ENCODE measurements around the gene TRIP4. TPM values are rescaled to one million over a fixed set of nuclear protein-coding genes. Genes with fewer than 3 reads are reported as not detected.
"Not testable (repeated sequence)": the region's sequence is repeated elsewhere in the genome, so short reads cannot be mapped to it uniquely, and the experiment has no call there.

TRIP4 gene
- total and polyA plus RNA-seq, 7 experiments from 2014 or later: 16.5 to 31.5 (median 26.4) TPM

- Mint-ChIP-seq H3K27ac (peak overlapping the region in 8 of 9 donors; percentile 1 to 99 (median 42)), H3K36me3 (peaks cover 4 to 9% (median 8%) of the 10 kb centered on the region in 5 donors), H3K27me3 (no peaks in the 10 kb centered on the region), H3K4me1 (peaks cover 17 to 25% (median 22%) of the 10 kb centered on the region in 7 donors), H3K4me3 (peak overlapping the region; percentile 58 to 97 (median 92)), H3K9me3 (peaks cover 0 to 5% (median 0%) of the 10 kb centered on the region in 11 donors)
- POLR2A ChIA-PET: interaction anchor here (2.2 to 2.3 kb wide), 2 partner anchors 226 to 262 kb away, joined by 8 to 19 read pairs; partner anchors contain the start of gene PPIB
- H3K9me3 ChIP-seq (ENCODE audit: control insufficient read depth in 2 of 3, low read length in 3 of 3): no peaks in the 10 kb centered on the region
- peaks cover 0 to 12% (median 0%) of the 10 kb centered on the region in 3 experiments for H3K36me3 ChIP-seq (ENCODE audit: control insufficient read depth in 2 of 3, insufficient read depth in 3 of 3, low read length in 3 of 3)
- DNase-seq: no peak
- peak overlapping the region; percentile 24 for H3K27ac ChIP-seq (ENCODE audit: low read depth, low read length)
- H3K27me3 ChIP-seq (ENCODE audit: control insufficient read depth in 2 of 2, insufficient read depth in 2 of 2, low read length in 2 of 2): no peaks in the 10 kb centered on the region
- no peak for ATAC-seq
- CTCF ChIA-PET: interaction anchor here (1.3 kb wide), 1 partner anchor 10 kb away, joined by 4 read pairs; no protein-coding TSS in a partner anchor
- H3K4me1 ChIP-seq (ENCODE audit: control insufficient read depth in 2 of 2, insufficient read depth in 2 of 2, low read length in 2 of 2): peaks cover 8 to 10% of the 10 kb centered on the region in 2 donors
- peak overlapping the region; percentile 97 for H3K4me3 ChIP-seq (ENCODE audit: low read length)
- intact Hi-C loops (cut with micrococcal nuclease): loop anchor here (5.0 to 10.0 kb wide), 5 partner anchors 436 to 916 kb away; partner anchors contain the start of genes PLEKHO2 (in 2 of the 2), PDCD7 (in 1 of the 2), PIF1 (in 1 of the 2) and RNU5B-1 (in 1 of the 2)
These were observed 1.4 kb downstream of the TRIP4 start for GRCh38 chr15:64389036-64389435.

GRCh38 chr15:64392471-64392870 lies 4.8 kb downstream of the TRIP4 start:
- H3K9me3 Mint-ChIP-seq; intact Hi-C loops (cut with micrococcal nuclease); CTCF ChIA-PET; H3K4me3 ChIP-seq (ENCODE audit: low read length); H3K27me3 ChIP-seq (ENCODE audit: control insufficient read depth in 2 of 2, insufficient read depth in 2 of 2, low read length in 2 of 2); H3K27me3 Mint-ChIP-seq; H3K9me3 ChIP-seq (ENCODE audit: control insufficient read depth in 2 of 3, low read length in 3 of 3); H3K4me3 Mint-ChIP-seq; ATAC-seq; DNase-seq; H3K27ac ChIP-seq (ENCODE audit: low read depth, low read length): not testable (repeated sequence)
- H3K27ac Mint-ChIP-seq: peak overlapping the region in 3 of 9 donors; percentile 20 to 87 (median 42)
- Histone ChIP-seq H3K36me3 (ENCODE audit: control insufficient read depth in 2 of 3, insufficient read depth in 3 of 3, low read length in 3 of 3) (peaks cover 6 to 41% (median 17%) of the 10 kb centered on the region in 3 experiments), H3K4me1 (ENCODE audit: control insufficient read depth in 2 of 2, insufficient read depth in 2 of 2, low read length in 2 of 2) (peaks cover 8 to 10% of the 10 kb centered on the region in 2 donors)
- H3K36me3 Mint-ChIP-seq: peaks cover 14 to 25% (median 24%) of the 10 kb centered on the region in 5 donors
- H3K4me1 Mint-ChIP-seq: peaks cover 15 to 24% (median 22%) of the 10 kb centered on the region in 7 donors
- POLR2A ChIA-PET: interaction anchor here (0.6 kb wide), 1 partner anchor 1374 kb away, joined by 3 read pairs; no protein-coding TSS in a partner anchor

- H3K9me3 ChIP-seq (ENCODE audit: control insufficient read depth in 2 of 3, low read length in 3 of 3): no peaks in the 10 kb centered on the region
- Mint-ChIP-seq H3K27ac (no peak overlapping the region), H3K36me3 (peaks cover 19 to 47% (median 30%) of the 10 kb centered on the region in 5 donors), H3K4me1 (peaks cover 0 to 10% (median 7%) of the 10 kb centered on the region in 7 donors), H3K9me3 (no peaks in the 10 kb centered on the region), H3K27me3 (no peaks in the 10 kb centered on the region), H3K4me3 (no peak overlapping the region)
- H3K27ac ChIP-seq (ENCODE audit: low read depth, low read length): no peak overlapping the region
- intact Hi-C loops (cut with micrococcal nuclease): no loop called here
- DNase-seq (no peak), ATAC-seq (no peak)
- H3K36me3 ChIP-seq (ENCODE audit: control insufficient read depth in 2 of 3, insufficient read depth in 3 of 3, low read length in 3 of 3): peaks cover 6 to 73% (median 19%) of the 10 kb centered on the region in 3 experiments
- no peaks in the 10 kb centered on the region for H3K27me3 ChIP-seq (ENCODE audit: control insufficient read depth in 2 of 2, insufficient read depth in 2 of 2, low read length in 2 of 2)
- no peaks in the 10 kb centered on the region for H3K4me1 ChIP-seq (ENCODE audit: control insufficient read depth in 2 of 2, insufficient read depth in 2 of 2, low read length in 2 of 2)
- H3K4me3 ChIP-seq (ENCODE audit: low read length): no peak overlapping the region
- ChIA-PET POLR2A (no interaction called here), CTCF (no interaction called here)
These were observed 9.2 kb downstream of the TRIP4 start for GRCh38 chr15:64396789-64397188.

GRCh38 chr15:64398575-64398974 lies 10.9 kb downstream of the TRIP4 start:
- Histone ChIP-seq H3K36me3 (ENCODE audit: control insufficient read depth in 2 of 3, insufficient read depth in 3 of 3, low read length in 3 of 3) (peaks cover 6 to 66% (median 19%) of the 10 kb centered on the region in 3 experiments), H3K27me3 (ENCODE audit: control insufficient read depth in 2 of 2, insufficient read depth in 2 of 2, low read length in 2 of 2) (no peaks in the 10 kb centered on the region), H3K4me3 (ENCODE audit: low read length) (no peak overlapping the region), H3K4me1 (ENCODE audit: control insufficient read depth in 2 of 2, insufficient read depth in 2 of 2, low read length in 2 of 2) (no peaks in the 10 kb centered on the region), H3K9me3 (ENCODE audit: control insufficient read depth in 2 of 3, low read length in 3 of 3) (no peaks in the 10 kb centered on the region), H3K27ac (ENCODE audit: low read depth, low read length) (no peak overlapping the region)
- Mint-ChIP-seq H3K4me3 (no peak overlapping the region), H3K4me1 (peaks cover 0 to 7% (median 0%) of the 10 kb centered on the region in 7 donors), H3K36me3 (peaks cover 19 to 48% (median 31%) of the 10 kb centered on the region in 5 donors), H3K27me3 (no peaks in the 10 kb centered on the region), H3K27ac (no peak overlapping the region), H3K9me3 (no peaks in the 10 kb centered on the region)
- CTCF ChIA-PET: interaction anchor here (0.6 to 1.1 kb wide), 2 partner anchors 10 to 255 kb away, joined by 3 to 4 read pairs; no protein-coding TSS in a partner anchor
- ATAC-seq (no peak), DNase-seq (no peak)
- POLR2A ChIA-PET: interaction anchor here (1.4 kb wide), 1 partner anchor 11 kb away, joined by 9 read pairs; the partner anchor contains the start of gene TRIP4
- intact Hi-C loops (cut with micrococcal nuclease): no loop called here

- H3K9me3 ChIP-seq (ENCODE audit: control insufficient read depth in 2 of 3, low read length in 3 of 3): no peaks in the 10 kb centered on the region
- no peaks in the 10 kb centered on the region for H3K9me3 Mint-ChIP-seq
- peaks cover 14 to 39% (median 22%) of the 10 kb centered on the region in 5 donors for H3K36me3 Mint-ChIP-seq
- ATAC-seq (no peak), DNase-seq (no peak)
- no peak overlapping the region for H3K4me3 ChIP-seq (ENCODE audit: low read length)
- peaks cover 6 to 62% (median 19%) of the 10 kb centered on the region in 3 experiments for H3K36me3 ChIP-seq (ENCODE audit: control insufficient read depth in 2 of 3, insufficient read depth in 3 of 3, low read length in 3 of 3)
- no peaks in the 10 kb centered on the region for H3K27me3 ChIP-seq (ENCODE audit: control insufficient read depth in 2 of 2, insufficient read depth in 2 of 2, low read length in 2 of 2)
- H3K4me1 ChIP-seq (ENCODE audit: control insufficient read depth in 2 of 2, insufficient read depth in 2 of 2, low read length in 2 of 2): no peaks in the 10 kb centered on the region
- H3K4me1 Mint-ChIP-seq: peaks cover 0 to 3% (median 0%) of the 10 kb centered on the region in 7 donors
- POLR2A ChIA-PET: no interaction called here
- H3K27ac ChIP-seq (ENCODE audit: low read depth, low read length): no peak overlapping the region
- intact Hi-C loops (cut with micrococcal nuclease): no loop called here
- no peaks in the 10 kb centered on the region for H3K27me3 Mint-ChIP-seq
- CTCF ChIA-PET: no interaction called here
- H3K4me3 Mint-ChIP-seq: no peak overlapping the region
- H3K27ac Mint-ChIP-seq: no peak overlapping the region
These were observed 12.9 kb downstream of the TRIP4 start for GRCh38 chr15:64400583-64400982.

GRCh38 chr15:64412216-64412615 lies 24.6 kb downstream of the TRIP4 start:
- no peaks in the 10 kb centered on the region for H3K9me3 Mint-ChIP-seq
- peaks cover 16 to 62% (median 46%) of the 10 kb centered on the region in 5 donors for H3K36me3 Mint-ChIP-seq

More at GRCh38 chr15:64412216-64412615, 24.6 kb downstream of the TRIP4 start:
- Mint-ChIP-seq H3K4me3 (no peak overlapping the region), H3K27me3 (no peaks in the 10 kb centered on the region), H3K4me1 (peaks cover 0 to 3% (median 0%) of the 10 kb centered on the region in 7 donors), H3K27ac (no peak overlapping the region)
- Histone ChIP-seq H3K27ac (ENCODE audit: low read depth, low read length) (no peak overlapping the region), H3K27me3 (ENCODE audit: control insufficient read depth in 2 of 2, insufficient read depth in 2 of 2, low read length in 2 of 2) (no peaks in the 10 kb centered on the region), H3K4me1 (ENCODE audit: control insufficient read depth in 2 of 2, insufficient read depth in 2 of 2, low read length in 2 of 2) (no peaks in the 10 kb centered on the region), H3K4me3 (ENCODE audit: low read length) (no peak overlapping the region), H3K9me3 (ENCODE audit: control insufficient read depth in 2 of 3, low read length in 3 of 3) (no peaks in the 10 kb centered on the region), H3K36me3 (ENCODE audit: control insufficient read depth in 2 of 3, insufficient read depth in 3 of 3, low read length in 3 of 3) (peaks cover 3 to 41% (median 12%) of the 10 kb centered on the region in 3 experiments)
- ChIA-PET CTCF (interaction anchor here (1.2 kb wide), 1 partner anchor 239 kb away, joined by 4 read pairs; no protein-coding TSS in a partner anchor), POLR2A (no interaction called here)
- DNase-seq: no peak
- no peak for ATAC-seq
- intact Hi-C loops (cut with micrococcal nuclease): no loop called here
